NCI-H1930 (cell line): ENCODE data around the gene KCNG1.

Source experiments
- DNase-seq, 2 experiments: peaks; one replicate each; lab custom pipeline; 2025; lab: John Stamatoyannopoulos, UW

The KCNG1 gene

GRCh38 chr20:51034988-51035656 is 12.2 kb upstream of the KCNG1 start:
- no peak for DNase-seq

DNA sequence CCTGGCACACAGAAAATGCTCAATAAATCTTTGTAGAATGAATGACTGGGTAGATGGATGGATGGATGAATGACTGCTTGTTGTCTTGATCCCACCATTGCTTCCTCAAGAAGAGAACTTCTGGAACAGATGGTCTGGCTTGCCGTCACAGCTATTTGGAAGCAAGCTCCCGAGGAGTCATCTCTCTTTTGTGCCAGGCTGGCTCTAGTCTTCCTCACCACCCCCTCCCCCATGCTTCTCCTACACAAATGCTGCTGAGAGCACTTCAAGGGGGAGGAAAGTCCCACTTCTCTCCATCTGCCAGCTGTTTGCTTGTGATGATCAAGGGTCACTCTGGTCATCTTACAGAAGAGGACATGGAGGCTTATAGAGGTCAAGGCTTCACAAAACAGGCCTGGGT is 11.6 kb upstream of the KCNG1 start:
- DNase-seq, result no peak

GRCh38 chr20:51029963-51030920 is 7.3 kb upstream of the KCNG1 start:
- no peak for DNase-seq

DNA sequence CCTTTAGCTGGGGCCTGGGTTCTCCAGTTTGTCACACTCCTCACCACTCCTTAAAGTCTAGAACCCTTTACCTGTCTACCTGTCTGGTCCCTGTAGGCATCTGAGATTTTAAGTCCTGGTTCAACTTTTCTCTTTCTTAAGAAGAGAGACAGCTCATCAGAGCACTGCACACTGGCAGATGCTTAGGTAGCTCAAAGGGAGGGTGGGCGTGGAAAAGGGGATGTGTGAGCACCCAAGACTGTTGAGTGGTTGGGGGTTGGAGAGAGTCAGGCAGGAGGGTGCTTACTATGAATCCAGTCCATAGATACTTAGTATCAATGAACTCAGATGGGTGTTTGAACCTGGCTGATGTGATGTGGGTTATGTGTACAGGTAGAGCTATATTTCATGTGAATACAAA is 6.6 kb upstream of the KCNG1 start:
- no peak for DNase-seq

DNA sequence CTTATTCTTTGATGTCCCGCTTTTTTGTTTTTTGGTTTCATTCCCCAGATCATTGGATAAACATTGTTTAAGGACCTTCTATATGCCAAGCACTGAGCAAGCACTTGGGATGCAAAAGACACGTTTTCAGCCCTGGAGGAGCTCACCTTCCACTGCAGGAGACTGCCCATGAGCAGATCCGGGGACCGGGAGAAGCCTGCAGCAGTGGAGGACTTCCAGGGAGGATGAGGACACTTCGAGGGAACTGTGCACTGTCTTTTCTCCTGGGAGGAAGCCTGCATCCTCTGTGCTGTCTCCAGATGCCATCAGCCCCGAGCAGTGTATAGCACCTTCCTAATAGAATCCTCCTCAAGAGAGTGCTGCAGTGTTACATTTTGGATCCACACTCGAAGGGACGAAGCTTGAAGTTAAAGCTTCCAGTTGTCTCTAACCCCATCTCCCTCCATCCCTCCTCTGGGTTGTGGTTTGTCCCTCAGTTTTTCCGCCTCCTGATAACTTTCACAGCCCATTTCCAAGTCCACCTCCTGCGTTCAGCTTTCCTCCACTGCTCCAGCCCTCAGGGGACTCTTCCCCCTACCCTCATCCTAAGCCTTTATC is 5.8 kb upstream of the KCNG1 start:
- DNase-seq, result no peak

DNA sequence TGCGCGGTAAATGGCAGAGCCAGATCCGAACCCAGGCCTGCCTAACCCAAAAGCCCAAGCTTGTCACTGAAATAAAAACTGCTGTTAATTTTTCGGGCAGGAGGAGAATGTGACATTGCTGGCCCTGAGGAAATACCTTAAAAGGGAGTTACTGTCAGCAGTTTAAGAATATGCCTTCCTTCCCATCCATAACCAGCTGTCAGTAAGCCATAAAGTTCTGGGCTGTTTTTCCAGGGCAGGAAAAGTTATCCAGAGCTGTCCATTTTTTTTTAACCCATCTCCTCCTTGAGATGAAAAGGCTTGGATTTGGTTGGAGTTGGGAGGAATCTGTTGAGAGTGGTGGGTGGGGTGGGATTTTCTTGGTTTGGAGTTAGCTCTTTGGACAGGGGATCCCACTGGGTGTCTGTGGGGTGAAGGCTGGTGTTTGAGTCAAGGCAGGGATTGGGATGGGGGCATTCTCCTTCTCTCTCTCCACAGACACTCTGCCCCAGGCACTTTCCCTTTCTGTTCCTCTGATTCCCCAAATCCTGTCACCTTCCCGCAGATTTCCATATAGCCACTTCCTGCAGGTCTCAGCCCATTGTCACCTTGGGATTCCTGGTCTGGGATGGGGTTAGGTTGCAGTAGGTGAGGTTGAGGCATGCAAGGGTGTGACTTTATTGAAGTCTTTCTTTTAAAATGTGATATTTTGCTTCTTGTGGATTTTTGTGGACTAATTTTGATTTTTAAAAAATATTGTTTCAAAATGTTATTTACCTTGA is 4.3 kb upstream of the KCNG1 start:
- DNase-seq, result no peak

DNA sequence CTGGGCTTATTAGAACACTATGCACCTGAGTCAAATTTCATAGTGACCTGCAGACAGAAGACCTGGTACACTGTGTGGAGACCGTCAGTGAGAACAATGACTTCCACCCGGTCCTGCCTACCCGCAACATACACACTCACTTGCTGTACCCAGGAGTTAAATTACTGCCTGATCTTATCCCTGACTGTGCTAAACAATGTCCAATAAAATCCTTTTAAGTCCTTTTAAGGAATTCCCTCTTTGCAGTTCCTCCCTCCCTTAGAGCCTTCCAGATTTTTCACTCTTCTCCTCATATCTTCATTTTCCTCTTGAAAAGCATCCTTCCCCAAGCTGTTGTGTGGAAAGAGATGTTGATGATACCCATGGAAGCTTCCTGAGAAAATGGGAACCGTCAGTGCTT is 3.4 kb upstream of the KCNG1 start:
- DNase-seq, result no peak

DNA sequence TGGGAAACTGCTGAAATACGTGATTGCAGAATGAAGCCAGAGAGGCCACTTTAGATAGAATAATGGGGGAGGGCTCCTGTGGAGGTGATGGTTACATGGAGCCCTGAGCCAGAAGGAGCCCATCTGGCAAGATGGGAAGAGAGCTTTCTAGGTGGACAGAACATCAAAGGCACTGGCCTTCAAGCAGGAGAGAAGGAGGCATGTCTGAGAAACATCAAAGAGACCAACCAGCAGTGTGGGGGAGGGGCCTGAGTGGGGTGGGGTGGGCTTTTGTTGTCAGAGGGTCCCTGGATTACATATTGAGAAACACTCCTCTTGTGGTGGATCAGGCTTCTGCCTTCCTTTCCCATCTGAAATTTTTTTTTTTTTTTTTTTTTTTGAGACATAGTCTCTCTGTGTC is 1.9 kb upstream of the KCNG1 start:
- no peak for DNase-seq

GRCh38 chr20:51023617-51024155 is 779 bp upstream of the KCNG1 start:
- no peak for DNase-seq

- no peak for DNase-seq
These were observed 592 bp downstream of the KCNG1 start for GRCh38 chr20:51022227-51022802.

DNA sequence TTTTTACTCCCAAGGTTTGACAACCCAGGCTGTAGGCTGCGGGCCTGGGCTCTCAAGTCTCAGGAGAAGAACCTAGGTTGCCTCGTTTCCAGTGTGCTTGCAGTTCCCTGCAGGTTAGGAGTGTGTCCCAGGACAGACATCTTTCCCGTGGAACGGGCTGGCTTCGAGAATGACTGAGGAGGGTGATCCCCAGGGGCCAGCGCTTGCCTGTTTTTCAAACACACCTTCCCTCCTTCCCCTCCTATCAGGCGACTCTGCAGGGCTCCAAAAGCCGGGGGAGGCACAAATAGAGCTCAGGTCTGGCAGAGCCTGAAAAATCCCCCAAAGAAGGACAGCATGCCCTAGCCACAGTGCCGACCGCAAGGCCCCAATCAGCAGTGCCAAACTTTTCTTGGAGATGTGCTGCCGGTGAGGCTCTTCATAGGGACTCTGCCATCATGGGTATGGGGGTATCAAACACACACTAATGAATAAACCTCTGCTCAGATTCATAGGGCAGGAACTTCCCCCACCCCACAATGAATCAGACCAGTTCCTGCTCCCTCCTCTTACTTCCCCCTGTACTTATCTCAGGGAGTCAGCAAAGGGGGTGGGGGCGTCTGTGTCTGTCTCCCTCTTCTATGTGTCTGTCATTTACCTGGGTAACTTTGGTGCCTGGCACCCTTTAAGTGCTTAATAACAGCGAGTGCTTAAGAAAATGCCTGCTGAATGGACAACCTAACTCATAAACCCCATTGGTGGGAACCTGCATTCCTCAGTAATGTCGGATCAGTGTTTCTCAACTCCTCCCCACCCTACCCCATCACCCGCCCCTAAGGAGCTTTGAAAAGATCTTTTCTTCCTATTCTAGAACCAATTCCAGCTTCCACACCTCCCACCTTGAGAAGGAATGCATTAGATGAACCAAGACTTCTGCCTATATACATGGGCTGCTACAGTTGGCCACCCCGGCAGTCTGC is 1.6 kb downstream of the KCNG1 start:
- no peak for DNase-seq

- no peak for DNase-seq
These were observed 2.2 kb downstream of the KCNG1 start for GRCh38 chr20:51020657-51021056.

DNA sequence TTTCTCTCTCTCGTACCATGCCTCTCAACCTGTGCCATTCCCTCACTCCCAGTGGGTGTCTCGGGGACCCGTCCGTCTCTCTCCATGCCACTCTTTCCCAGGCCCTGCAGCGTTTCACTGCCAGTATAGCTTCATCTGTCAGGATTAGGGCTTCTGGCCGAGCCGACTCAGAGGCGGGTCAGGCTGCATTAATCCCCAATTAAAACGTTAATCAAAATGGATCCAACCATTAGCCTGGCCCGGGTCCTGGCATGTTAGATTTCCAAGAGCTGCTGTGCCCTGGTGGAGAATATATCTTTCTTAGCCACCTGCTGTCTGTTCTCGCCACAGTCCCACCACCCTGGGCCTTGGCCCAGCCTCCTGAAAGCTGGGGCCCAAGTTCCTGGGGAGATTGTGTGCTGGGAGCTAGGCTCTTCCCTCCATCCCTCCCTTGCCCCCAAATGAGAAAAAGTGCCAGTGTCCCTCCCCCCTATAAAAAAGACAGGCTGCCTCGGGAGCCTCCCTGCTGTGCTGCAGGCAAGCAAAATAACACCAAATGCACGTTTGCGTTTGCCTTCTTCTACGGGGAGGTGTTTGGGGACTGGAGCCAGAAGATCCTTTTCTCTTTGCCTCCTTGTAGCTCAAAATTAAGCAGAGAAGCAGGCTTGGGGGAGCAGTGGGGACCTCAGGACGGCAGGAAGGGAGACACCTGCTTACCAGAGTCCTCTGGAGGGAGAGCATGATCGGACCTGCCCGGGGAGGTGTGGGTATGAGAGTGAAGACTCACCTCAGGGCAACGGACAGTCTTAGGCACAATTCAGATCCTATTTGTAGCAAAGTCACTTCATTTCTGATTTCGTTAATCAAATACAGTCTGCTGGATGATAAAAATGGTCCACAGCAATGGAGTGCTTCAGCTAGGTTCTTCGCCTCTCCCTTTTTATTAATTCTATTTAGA is 3.0 kb downstream of the KCNG1 start:
- no peak for DNase-seq

GRCh38 chr20:51017251-51017650 is 5.7 kb downstream of the KCNG1 start:
- no peak for DNase-seq

DNA sequence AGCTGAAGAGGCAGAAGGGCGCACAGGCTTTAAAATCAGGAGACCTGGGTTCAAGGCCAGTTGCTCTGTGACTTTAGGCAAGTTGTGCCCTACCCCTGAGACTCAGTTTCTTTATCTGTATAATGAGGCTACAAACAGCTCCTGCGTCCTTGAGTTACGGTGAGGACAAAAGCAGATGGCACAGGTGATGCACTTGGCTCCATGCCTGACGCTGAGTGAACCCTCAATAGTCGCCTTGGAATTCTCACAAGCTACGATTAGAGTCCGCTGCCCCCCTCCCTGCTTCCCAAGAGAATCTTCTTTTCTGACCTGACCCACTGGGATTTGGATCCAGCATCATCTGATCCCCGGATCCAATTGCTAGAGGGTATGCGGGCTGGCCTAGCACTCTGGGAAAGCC is 6.4 kb downstream of the KCNG1 start:
- DNase-seq, result no peak

DNA sequence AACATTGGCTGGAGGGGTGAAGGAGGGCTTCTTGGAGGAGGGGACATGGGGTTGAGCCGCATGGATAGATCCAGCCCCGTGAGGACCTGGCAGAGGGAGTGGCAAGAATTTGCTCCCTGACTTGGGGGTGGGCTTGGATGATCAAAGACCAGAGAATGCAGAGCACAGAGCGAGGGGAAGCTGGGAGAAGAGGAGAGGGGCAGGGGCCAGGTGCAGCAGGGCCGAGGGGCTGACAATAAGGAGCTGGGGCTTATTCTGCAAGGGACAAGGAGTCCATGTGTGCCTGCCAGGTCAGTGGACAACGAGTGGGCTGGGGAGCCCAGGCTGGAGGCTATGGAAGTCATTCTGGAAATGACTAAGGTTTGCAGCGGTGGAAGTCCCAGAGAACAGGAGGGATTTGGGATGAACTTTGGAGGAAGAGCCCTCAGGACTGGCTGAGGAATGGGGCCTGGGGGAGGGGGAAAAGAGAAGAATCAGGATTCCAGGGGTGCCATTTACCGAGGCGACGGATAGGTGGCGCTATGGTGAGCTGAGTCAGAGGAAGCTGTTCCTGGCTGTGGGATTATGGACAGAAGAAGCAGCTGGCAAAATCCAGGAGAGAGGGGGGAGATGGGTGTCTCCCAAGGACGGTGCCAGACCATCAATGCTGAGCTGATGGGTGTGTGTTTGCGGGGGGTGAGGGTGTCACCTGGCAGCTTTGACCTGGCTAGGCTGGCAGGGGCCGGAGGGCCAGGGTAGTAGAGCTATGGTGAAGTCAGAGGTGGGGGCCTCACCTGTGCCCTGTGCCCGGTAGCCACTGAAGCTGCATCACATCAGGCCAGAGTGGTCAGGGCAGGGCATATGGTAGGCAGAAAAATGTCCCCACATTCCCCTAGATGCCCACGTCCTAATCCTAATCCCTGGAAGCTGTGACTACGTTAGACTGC is 7.8 kb downstream of the KCNG1 start:
- DNase-seq, result peak; percentile 20 to 32

DNA sequence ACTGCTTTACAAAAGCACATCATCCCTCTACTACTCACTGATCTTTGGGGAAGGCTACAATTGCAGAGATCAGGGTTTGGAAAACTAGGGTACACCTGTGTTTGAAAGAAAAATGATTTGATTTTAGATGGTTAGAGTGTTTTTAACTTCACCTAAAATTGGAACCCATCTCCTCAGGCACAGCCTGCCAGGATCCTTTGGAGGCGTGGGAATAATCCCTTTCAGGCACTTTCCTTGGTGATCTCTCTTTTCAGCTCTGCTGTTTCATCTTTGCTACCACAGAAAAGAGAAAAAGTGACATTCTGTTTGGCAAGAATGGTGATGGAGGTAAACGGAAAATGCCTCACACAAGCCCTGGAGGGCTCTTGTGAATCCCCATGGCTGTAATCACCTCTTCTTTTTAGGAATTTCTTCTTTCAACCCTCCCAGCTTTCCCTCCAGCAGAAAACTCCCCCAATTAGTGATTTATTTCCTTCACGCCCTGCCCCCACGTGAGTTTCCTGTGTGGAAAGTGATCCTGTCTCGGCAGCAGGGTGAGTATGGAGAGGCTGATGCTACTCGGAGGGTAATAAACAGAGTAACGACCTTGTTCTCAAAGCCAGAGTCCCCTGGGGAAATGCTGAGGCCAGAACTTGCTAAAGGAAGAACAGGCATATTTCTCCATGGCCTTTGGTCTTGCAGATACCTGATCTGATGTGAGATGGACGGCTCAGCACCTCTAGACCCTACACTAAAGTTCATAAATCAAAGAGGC is 9.2 kb downstream of the KCNG1 start:
- DNase-seq, result no peak
